Right lobe of liver (tissue), 6 donors: ENCODE data around the gene PDK2. TPM values are rescaled to one million over a fixed set of nuclear protein-coding genes. Genes with fewer than 3 reads are reported as not detected.

Experiments
- ATAC-seq, 4 donors: fragments of 200-7000 bp; cut with Tn5 transposase; one replicate each; pipeline ENCODE4 v1.9.1; 2020; ENCODE audit warnings: mild to moderate bottlenecking in 4 of 4, moderate library complexity in 4 of 4
- DNase-seq, 3 donors: peaks; one replicate each; pipeline ENCODE4 v3.0.0-alpha.2; 2020
- H3K27ac ChIP-seq, 3 donors: fragments of 200-600 bp; one replicate each; pipeline ENCODE4 v1.8.0; 2022
- H3K27me3 ChIP-seq, 2 donors: fragments of 200-600 bp; one replicate each; pipeline ENCODE4 v1.8.0; 2022
- H3K36me3 ChIP-seq, 4 donors: fragments of 200-600 bp; sonication (generic) in 1 of 4; one replicate each; pipeline versions ENCODE4 v1.5.1 to v1.8.0; 2017 to 2022; ENCODE audit warnings: control low read depth in 1 of 4
- H3K4me1 ChIP-seq, 4 donors: fragments of 200-600 bp; sonication (generic) in 1 of 4; one replicate each; pipeline versions ENCODE4 v1.5.1 to v1.8.0; 2017 to 2022; ENCODE audit warnings: control low read depth in 1 of 4
- H3K4me3 ChIP-seq, 3 donors: fragments of 200-600 bp; one replicate each; pipeline ENCODE4 v1.8.0; 2022
- H3K9me3 ChIP-seq, 4 donors: fragments of 200-600 bp; sonication (generic) in 1 of 4; one replicate each; pipeline versions ENCODE4 v1.5.1 to v1.8.0; 2017 to 2022; ENCODE audit warnings: control low read depth in 1 of 4
- CTCF ChIP-seq, 4 donors: fragments of 200-600 bp in 3 of 4; fragments of 450-650 bp in 1 of 4; IDR thresholded peaks; one replicate each; pipeline versions ENCODE4 v1.5.1 to v1.8.0; 2016 to 2022; ENCODE audit warnings: antibody characterized with exemption in 4 of 4, mild to moderate bottlenecking in 2 of 4
- POLR2A ChIP-seq: fragments of 450-650 bp; IDR thresholded peaks from one replicate; pipeline ENCODE4 v1.6.1; 2017; ENCODE audit warnings: antibody characterized with exemption, mild to moderate bottlenecking
- WGBS: methylation state at CpG from one replicate; pipeline ENCODE4 v1.1.6; 2018; ENCODE audit warnings: low coverage, low lambda C conversion rate; ENCODE audit not compliant: insufficient coverage; ENCODE audit errors: missing lambda C conversion rate; 5-methylcytosine and 5-hydroxymethylcytosine counted together
- intact Hi-C, 2 donors: fragments of 100-400 bp; cut with DNase I; formaldehyde crosslinking; loops; one replicate each; pipeline versions ENCODE4 v1.11.2 to v1.14.1; 2022
- long read RNA-seq: library from polyadenylated mRNA; unstranded; transcript quantifications from one replicate; pipeline ENCODE4 v2.0.0, GENCODE V29; 2019
- total RNA-seq, 6 experiments: library from RNA; depleted of rRNA in 2 of 6; stranded (reverse); fragments of >200 nt in 2 of 6; fragmentation: NEBNext Ultra II Directional in 3 of 6; extraction: Animal tissue kit (Norgen Biotek cat#: 25700) in 3 of 6; gene quantifications; one replicate each; pipeline versions ENCODE4 v1.1.0 to v1.2.4, GENCODE V29; 2016 to 2023
- donor health status: DM: no; HTN: yes; CAD: no.
- donor health status: DM: no; HTN: no; CAD: no.
- donor health status: DM: no; HTN: no; CAD: no.
- donor health status: DM: no; HTN: yes; CAD: no.
- donor health status: DM: no; HTN: yes; CAD: no.

PDK2 gene
- total RNA-seq, result 10 to 100 TPM; 25.0 to 58.0 (median 44.8) TPM
- long read RNA-seq, transcript PDK2-203 (11 exons, 3,440 nt), result major isoform, 13 of 18 reads
- long read RNA-seq, partial matches to known transcripts, result 1 of 18 reads
- long read RNA-seq, other reads (novel, unspliced or antisense), result 4 of 18 reads

- WGBS, result under 1% methylated on average over 52 of the region's 68 CpGs
- TF ChIP-seq CTCF (IDR thresholded peaks at IDR 0.05) (peak in 1 of 4 donors; percentile 4), POLR2A (peak; percentile 60)
- peak; percentile 93 to 95 (median 94) for ATAC-seq
Observed at GRCh38 chr17:50094753-50095619, at the start of gene PDK2. Gene PDK2, plus strand, starts transcription at chr17:50095351. Its CDS starts 85 bp downstream, at chr17:50095436.

GRCh38 chr17:50046179-50046578 lies 49.0 kb upstream of the PDK2 start:
- no peak for ATAC-seq
- TF ChIP-seq CTCF (IDR thresholded peaks at IDR 0.05) (no peak), POLR2A (no peak)
- WGBS, result 62% methylated on average over 2 of the region's 2 CpGs

More at GRCh38 chr17:50094753-50095619, at the start of gene PDK2:
- Histone ChIP-seq H3K27ac (peak within 1 kb of the TSS; percentile 71 to 89 (median 87)), H3K36me3 (peaks cover 0 to 11% (median 4%) of the 10 kb centered on the region in 4 donors), H3K4me1 (peaks cover 0 to 34% (median 4%) of the 10 kb centered on the region in 4 donors), H3K4me3 (peak within 1 kb of the TSS; percentile 83 to 90 (median 84)), H3K27me3 (no peaks in the 10 kb centered on the region), H3K9me3 (no peaks in the 10 kb centered on the region)
- intact Hi-C loops, result loop anchor here in 1 of 2 donors (5.0 kb wide), 1 partner anchor 68 kb away; no protein-coding TSS in a partner anchor
- peak; percentile 96 to 98 (median 98) for DNase-seq

GRCh38 chr17:50046667-50047066 lies 48.5 kb upstream of the PDK2 start:
- intact Hi-C loops, result no loop called here
- Histone ChIP-seq H3K36me3 (no peaks in the 10 kb centered on the region), H3K9me3 (no peaks in the 10 kb centered on the region), H3K4me1 (no peaks in the 10 kb centered on the region), H3K4me3 (no peak overlapping the region), H3K27me3 (no peaks in the 10 kb centered on the region), H3K27ac (no peak overlapping the region)
- ATAC-seq, result no peak
- 77% methylated on average over 2 of the region's 6 CpGs for WGBS
- DNase-seq, result peak in 1 of 3 donors; percentile 35
- TF ChIP-seq POLR2A, result no peak
- no peak for TF ChIP-seq CTCF (IDR thresholded peaks at IDR 0.05)

More at GRCh38 chr17:50046179-50046578, 49.0 kb upstream of the PDK2 start:
- Histone ChIP-seq H3K36me3 (no peaks in the 10 kb centered on the region), H3K27ac (no peak overlapping the region), H3K9me3 (no peaks in the 10 kb centered on the region), H3K4me1 (no peaks in the 10 kb centered on the region), H3K27me3 (no peaks in the 10 kb centered on the region), H3K4me3 (no peak overlapping the region)
- intact Hi-C loops, result no loop called here
- peak in 1 of 3 donors; percentile 11 for DNase-seq

GRCh38 chr17:50047083-50047482 lies 48.1 kb upstream of the PDK2 start:
- Histone ChIP-seq H3K27ac (no peak overlapping the region), H3K9me3 (no peaks in the 10 kb centered on the region), H3K27me3 (no peaks in the 10 kb centered on the region), H3K4me3 (no peak overlapping the region), H3K36me3 (no peaks in the 10 kb centered on the region), H3K4me1 (no peaks in the 10 kb centered on the region)
- intact Hi-C loops, result no loop called here
- TF ChIP-seq POLR2A (no peak), CTCF (IDR thresholded peaks at IDR 0.05) (no peak)
- 84% methylated on average over 3 of the region's 6 CpGs for WGBS
- DNase-seq, result peak in 1 of 3 donors; percentile 26
- no peak for ATAC-seq
